A673 (cell line): ENCODE measurements around the gene OVCA2. TPM values are rescaled to one million over a fixed set of nuclear protein-coding genes. Genes with fewer than 3 reads are reported as not detected.

Experiments
- BruUV-seq: library from RNA; stranded (reverse); fragments of 400-500 nt; replicated peaks from 2 replicates; lab custom pipeline; 2021; lab: Mats Ljungman, UMichigan
- CTCF ChIA-PET: fragments of 300-600 bp; sonication (Branson Sonifier 250); formaldehyde crosslinking; loops from one replicate; lab custom pipeline; 2022; ENCODE audit warnings: antibody characterized with exemption; lab: Charles Lee
- POLR2A ChIA-PET: fragments of 300-600 bp; sonication (Branson Sonifier 250); formaldehyde crosslinking; loops from one replicate; lab custom pipeline; 2022; ENCODE audit warnings: antibody characterized with exemption; ENCODE audit not compliant: low non-redundant PET; lab: Charles Lee
- DNase-seq: peaks from one replicate; pipeline ENCODE4 v3.0.0-alpha.2; 2015; ENCODE audit warnings: low spot score
- H3K27ac ChIP-seq: fragments of 200-600 bp; sonication (generic); 2 replicates; pipeline ENCODE4 v1.5.1; 2016; ENCODE audit warnings: mixed run types, low read depth, mild to moderate bottlenecking, mixed read lengths, antibody characterized with exemption, low read length; ENCODE audit not compliant: poor library complexity, severe bottlenecking
- H3K27me3 ChIP-seq: fragments of 200-600 bp; sonication (generic); replicated peaks from 2 replicates; pipeline ENCODE4 v1.6.1; 2017; ENCODE audit warnings: mixed run types, low read depth, mild to moderate bottlenecking, mixed read lengths, antibody characterized with exemption, low read length; ENCODE audit not compliant: insufficient read depth, poor library complexity
- H3K36me3 ChIP-seq: fragments of 200-600 bp; sonication (generic); 2 replicates; pipeline ENCODE4 v1.6.1; 2016; ENCODE audit warnings: mixed run types, mild to moderate bottlenecking, mixed read lengths, antibody characterized with exemption, low read length; ENCODE audit not compliant: insufficient read depth, poor library complexity, severe bottlenecking
- H3K4me1 ChIP-seq: fragments of 200-600 bp; sonication (generic); 2 replicates; pipeline ENCODE4 v1.6.1; 2017; ENCODE audit warnings: mixed run types, mild to moderate bottlenecking, mixed read lengths, antibody characterized with exemption, low read length; ENCODE audit not compliant: insufficient read depth, poor library complexity, severe bottlenecking
- H3K4me3 ChIP-seq: fragments of 200-600 bp; sonication (generic); 2 replicates; pipeline ENCODE4 v1.5.1; 2016; ENCODE audit warnings: low read depth, mixed run types, mild to moderate bottlenecking, mixed read lengths, low read length; ENCODE audit not compliant: poor library complexity, severe bottlenecking
- H3K9me3 ChIP-seq: fragments of 200-600 bp; sonication (generic); 2 replicates; pipeline ENCODE4 v1.6.1; 2016; ENCODE audit warnings: mixed run types, low read depth, mild to moderate bottlenecking, mixed read lengths, antibody characterized with exemption, low read length; ENCODE audit not compliant: poor library complexity, severe bottlenecking
- EZH2 ChIP-seq: fragments of 200-600 bp; sonication (generic); IDR thresholded peaks from 2 replicates; pipeline ENCODE4 v1.6.1; 2017; ENCODE audit warnings: borderline replicate concordance, low read depth, mild to moderate bottlenecking, mixed read lengths, antibody characterized with exemption, low read length; ENCODE audit not compliant: poor library complexity, severe bottlenecking
- intact Hi-C: fragments of 100-400 bp; cut with micrococcal nuclease; formaldehyde crosslinking; loops from one replicate; pipeline ENCODE4 v1.10.0; 2022; ENCODE audit not compliant: unreplicated experiment
- total RNA-seq: library from RNA; stranded (reverse); gene quantifications from 2 replicates; pipeline ENCODE4 v1.2.3, GENCODE V29; 2021
- TF ChIP-seq, protein P1 (sequence below): fragments of 300-800, 200-600 bp; sonication (generic); conservative IDR thresholded peaks from 2 replicates; pipeline ENCODE4 v1.5.1; 2017; ENCODE audit warnings: low read depth, mild to moderate bottlenecking, antibody characterized with exemption, low read length, moderate library complexity, mixed read lengths

OVCA2 gene
- total RNA-seq, 1 experiment from 2014 or later, result 30.7 TPM

DNA sequence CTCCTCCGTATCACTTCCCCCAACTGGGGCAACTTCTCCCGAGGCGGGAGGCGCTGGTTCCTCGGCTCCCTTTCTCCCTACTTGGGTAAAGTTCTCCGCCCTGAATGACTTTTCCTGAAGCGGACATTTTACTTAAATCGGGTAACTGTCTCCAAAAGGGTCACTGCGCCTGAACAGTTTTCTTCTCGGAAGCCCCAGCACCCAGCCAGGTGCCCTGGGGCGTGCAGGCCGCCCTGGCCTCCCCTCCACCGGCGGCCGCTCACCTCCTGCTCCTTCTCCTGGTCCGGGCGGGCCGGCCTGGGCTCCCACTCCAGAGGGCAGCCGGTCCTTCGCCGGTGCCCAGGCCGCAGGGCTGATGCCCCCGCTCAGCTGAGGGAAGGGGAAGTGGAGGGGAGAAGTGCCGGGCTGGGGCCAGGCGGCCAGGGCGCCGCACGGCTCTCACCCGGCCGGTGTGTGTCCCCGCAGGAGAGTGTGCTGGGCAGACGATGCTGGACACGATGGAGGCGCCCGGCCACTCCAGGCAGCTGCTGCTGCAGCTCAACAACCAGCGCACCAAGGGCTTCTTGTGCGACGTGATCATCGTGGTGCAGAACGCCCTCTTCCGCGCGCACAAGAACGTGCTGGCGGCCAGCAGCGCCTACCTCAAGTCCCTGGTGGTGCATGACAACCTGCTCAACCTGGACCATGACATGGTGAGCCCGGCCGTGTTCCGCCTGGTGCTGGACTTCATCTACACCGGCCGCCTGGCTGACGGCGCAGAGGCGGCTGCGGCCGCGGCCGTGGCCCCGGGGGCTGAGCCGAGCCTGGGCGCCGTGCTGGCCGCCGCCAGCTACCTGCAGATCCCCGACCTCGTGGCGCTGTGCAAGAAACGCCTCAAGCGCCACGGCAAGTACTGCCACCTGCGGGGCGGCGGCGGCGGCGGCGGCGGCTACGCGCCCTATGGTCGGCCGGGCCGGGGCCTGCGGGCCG is 14.7 kb downstream of the OVCA2 start:
- Histone ChIP-seq H3K27ac (no peak overlapping the region), H3K4me1 (peaks cover 12% of the 10 kb centered on the region), H3K4me3 (no peak overlapping the region), H3K36me3 (no peaks in the 10 kb centered on the region), H3K9me3 (no peaks in the 10 kb centered on the region), H3K27me3 (no peaks in the 10 kb centered on the region)
- intact Hi-C loops, result no loop called here
- BruUV-seq, result no TSS peak
- ChIA-PET POLR2A (no interaction called here), CTCF (interaction anchor here (0.6 to 3.4 kb wide), 5 partner anchors 130 to 207 kb away, joined by 3 to 47 read pairs (median 6); no protein-coding TSS in a partner anchor)
- no peak for DNase-seq
- no peak for TF ChIP-seq EZH2
- TF ChIP-seq, protein P1, sequence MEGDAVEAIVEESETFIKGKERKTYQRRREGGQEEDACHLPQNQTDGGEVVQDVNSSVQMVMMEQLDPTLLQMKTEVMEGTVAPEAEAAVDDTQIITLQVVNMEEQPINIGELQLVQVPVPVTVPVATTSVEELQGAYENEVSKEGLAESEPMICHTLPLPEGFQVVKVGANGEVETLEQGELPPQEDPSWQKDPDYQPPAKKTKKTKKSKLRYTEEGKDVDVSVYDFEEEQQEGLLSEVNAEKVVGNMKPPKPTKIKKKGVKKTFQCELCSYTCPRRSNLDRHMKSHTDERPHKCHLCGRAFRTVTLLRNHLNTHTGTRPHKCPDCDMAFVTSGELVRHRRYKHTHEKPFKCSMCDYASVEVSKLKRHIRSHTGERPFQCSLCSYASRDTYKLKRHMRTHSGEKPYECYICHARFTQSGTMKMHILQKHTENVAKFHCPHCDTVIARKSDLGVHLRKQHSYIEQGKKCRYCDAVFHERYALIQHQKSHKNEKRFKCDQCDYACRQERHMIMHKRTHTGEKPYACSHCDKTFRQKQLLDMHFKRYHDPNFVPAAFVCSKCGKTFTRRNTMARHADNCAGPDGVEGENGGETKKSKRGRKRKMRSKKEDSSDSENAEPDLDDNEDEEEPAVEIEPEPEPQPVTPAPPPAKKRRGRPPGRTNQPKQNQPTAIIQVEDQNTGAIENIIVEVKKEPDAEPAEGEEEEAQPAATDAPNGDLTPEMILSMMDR, result no peak

DNA sequence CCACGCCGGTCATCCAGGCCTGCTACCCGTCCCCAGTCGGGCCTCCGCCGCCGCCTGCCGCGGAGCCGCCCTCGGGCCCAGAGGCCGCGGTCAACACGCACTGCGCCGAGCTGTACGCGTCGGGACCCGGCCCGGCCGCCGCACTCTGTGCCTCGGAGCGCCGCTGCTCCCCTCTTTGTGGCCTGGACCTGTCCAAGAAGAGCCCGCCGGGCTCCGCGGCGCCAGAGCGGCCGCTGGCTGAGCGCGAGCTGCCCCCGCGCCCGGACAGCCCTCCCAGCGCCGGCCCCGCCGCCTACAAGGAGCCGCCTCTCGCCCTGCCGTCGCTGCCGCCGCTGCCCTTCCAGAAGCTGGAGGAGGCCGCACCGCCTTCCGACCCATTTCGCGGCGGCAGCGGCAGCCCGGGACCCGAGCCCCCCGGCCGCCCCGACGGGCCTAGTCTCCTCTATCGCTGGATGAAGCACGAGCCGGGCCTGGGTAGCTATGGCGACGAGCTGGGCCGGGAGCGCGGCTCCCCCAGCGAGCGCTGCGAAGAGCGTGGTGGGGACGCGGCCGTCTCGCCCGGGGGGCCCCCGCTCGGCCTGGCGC is 15.4 kb downstream of the OVCA2 start:
- no peak for TF ChIP-seq EZH2
- TF ChIP-seq, protein P1, result no peak
- Histone ChIP-seq H3K4me1 (peaks cover 12% of the 10 kb centered on the region), H3K27me3 (no peaks in the 10 kb centered on the region), H3K36me3 (no peaks in the 10 kb centered on the region), H3K27ac (no peak overlapping the region), H3K4me3 (no peak overlapping the region), H3K9me3 (no peaks in the 10 kb centered on the region)
- DNase-seq, result no peak
- ChIA-PET CTCF (interaction anchor here (0.6 to 3.4 kb wide), 3 partner anchors 129 to 206 kb away, joined by 3 to 47 read pairs (median 4); no protein-coding TSS in a partner anchor), POLR2A (no interaction called here)
- intact Hi-C loops, result no loop called here
- BruUV-seq, result no TSS peak

DNA sequence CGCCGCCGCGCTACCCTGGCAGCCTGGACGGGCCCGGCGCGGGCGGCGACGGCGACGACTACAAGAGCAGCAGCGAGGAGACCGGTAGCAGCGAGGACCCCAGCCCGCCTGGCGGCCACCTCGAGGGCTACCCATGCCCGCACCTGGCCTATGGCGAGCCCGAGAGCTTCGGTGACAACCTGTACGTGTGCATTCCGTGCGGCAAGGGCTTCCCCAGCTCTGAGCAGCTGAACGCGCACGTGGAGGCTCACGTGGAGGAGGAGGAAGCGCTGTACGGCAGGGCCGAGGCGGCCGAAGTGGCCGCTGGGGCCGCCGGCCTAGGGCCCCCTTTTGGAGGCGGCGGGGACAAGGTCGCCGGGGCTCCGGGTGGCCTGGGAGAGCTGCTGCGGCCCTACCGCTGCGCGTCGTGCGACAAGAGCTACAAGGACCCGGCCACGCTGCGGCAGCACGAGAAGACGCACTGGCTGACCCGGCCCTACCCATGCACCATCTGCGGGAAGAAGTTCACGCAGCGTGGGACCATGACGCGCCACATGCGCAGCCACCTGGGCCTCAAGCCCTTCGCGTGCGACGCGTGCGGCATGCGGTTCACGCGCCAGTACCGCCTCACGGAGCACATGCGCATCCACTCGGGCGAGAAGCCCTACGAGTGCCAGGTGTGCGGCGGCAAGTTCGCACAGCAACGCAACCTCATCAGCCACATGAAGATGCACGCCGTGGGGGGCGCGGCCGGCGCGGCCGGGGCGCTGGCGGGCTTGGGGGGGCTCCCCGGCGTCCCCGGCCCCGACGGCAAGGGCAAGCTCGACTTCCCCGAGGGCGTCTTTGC is 16.2 kb downstream of the OVCA2 start:
- Histone ChIP-seq H3K27ac (no peak overlapping the region), H3K27me3 (no peaks in the 10 kb centered on the region)
- intact Hi-C loops, result no loop called here

More for the DNA sequence above, 16.2 kb downstream of the OVCA2 start:
- Histone ChIP-seq H3K4me3 (no peak overlapping the region), H3K4me1 (peaks cover 19% of the 10 kb centered on the region), H3K36me3 (no peaks in the 10 kb centered on the region), H3K9me3 (no peaks in the 10 kb centered on the region)
- no peak for TF ChIP-seq EZH2
- TF ChIP-seq, protein P1, result no peak
- DNase-seq, result no peak
- POLR2A ChIA-PET, result no interaction called here
- CTCF ChIA-PET, result interaction anchor here (0.5 to 3.4 kb wide), 3 partner anchors 127 to 187 kb away, joined by 6 to 47 read pairs (median 9); no protein-coding TSS in a partner anchor
- no TSS peak for BruUV-seq
